GM06990 (cell line): ENCODE data around the gene GTPBP10.

Experiments
- DNase-seq: peaks from one replicate; pipeline ENCODE4 v3.0.0-alpha.2; 2011; ENCODE audit not compliant: insufficient read length; ENCODE audit errors: extremely low read depth
- H3K27me3 ChIP-seq: replicated peaks from 2 replicates; pipeline ENCODE4 v1.6.0; 2011; ENCODE audit warnings: low read length; ENCODE audit not compliant: control insufficient read depth, insufficient read depth
- H3K36me3 ChIP-seq: 2 replicates; pipeline ENCODE4 v1.5.1; 2011; ENCODE audit warnings: low read length; ENCODE audit not compliant: control insufficient read depth, insufficient read depth
- H3K4me3 ChIP-seq: replicated peaks from 2 replicates; pipeline ENCODE4 v1.5.1; 2011; ENCODE audit warnings: low read depth, mild to moderate bottlenecking, control low read depth, low read length
- CTCF ChIP-seq: IDR thresholded peaks from 2 replicates; pipeline ENCODE4 v1.5.1; 2011; ENCODE audit warnings: low read length, control low read depth, mild to moderate bottlenecking, inconsistent platforms; ENCODE audit not compliant: insufficient read depth, poor library complexity, severe bottlenecking

GTPBP10 gene

DNA sequence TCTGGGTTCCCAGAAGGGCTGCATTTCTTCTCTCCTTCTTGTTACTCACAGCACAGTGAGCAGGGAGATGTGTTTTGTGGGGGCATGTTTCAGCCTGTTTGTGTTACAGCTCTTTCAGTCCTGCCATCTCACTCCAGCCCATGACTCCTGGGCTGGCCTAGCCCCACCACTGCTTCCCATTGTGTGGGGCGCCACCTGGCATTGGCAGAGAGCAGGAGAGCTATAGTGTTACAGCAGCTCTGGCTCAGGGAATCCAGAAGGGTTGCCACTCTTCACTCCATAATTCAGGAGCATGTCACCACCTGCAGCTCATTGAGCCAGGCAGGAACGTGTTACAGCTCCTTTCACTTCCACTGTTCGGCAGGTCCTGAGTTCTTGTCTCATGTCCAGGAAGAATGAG, 86.7 kb downstream of the GTPBP10 start:
- DNase-seq, result no peak
- no peak for TF ChIP-seq CTCF
- no peaks in the 10 kb centered on the region for H3K27me3 ChIP-seq
- H3K36me3 ChIP-seq, result no peaks in the 10 kb centered on the region
- H3K4me3 ChIP-seq, result no peak overlapping the region
